H1 (cell line): ENCODE data around the gene HES4.
A peak's percentile ranks its signal among the peaks of the same experiment; 100 is the strongest.

Experiments
- CBX5 ChIP-seq: fragments of 300-800, 300-1000 bp; sonication (generic); IDR thresholded peaks from 2 replicates; pipeline ENCODE4 v1.7.1; 2016; ENCODE audit warnings: antibody characterized with exemption, low read length, low read depth
- CHD2 ChIP-seq: IDR thresholded peaks from 2 replicates; pipeline ENCODE4 v1.6.1; 2012; ENCODE audit warnings: low read length, improper control_type of control experiment
- EP300 ChIP-seq, 2 experiments: IDR thresholded peaks; 1 replicate in 1 of 2; 2 replicates in 1 of 2; pipeline ENCODE4 v1.6.1; 2011 to 2012; ENCODE audit warnings: low read depth in 2 of 2, low read length in 2 of 2, mild to moderate bottlenecking in 2 of 2, borderline replicate concordance in 1 of 2, inconsistent platforms in 1 of 2, moderate library complexity in 1 of 2
- FOSL1 ChIP-seq: IDR thresholded peaks from 2 replicates; pipeline ENCODE4 v1.6.1; 2011; ENCODE audit warnings: mild to moderate bottlenecking, low read depth, low read length, moderate library complexity; ENCODE audit not compliant: insufficient read depth
- GTF2F1 ChIP-seq: IDR thresholded peaks from 2 replicates; pipeline ENCODE4 v1.6.1; 2012; ENCODE audit warnings: low read depth, low read length, improper control_type of control experiment, borderline replicate concordance
- HDAC2 ChIP-seq, 2 experiments: fragments of 300-600 bp in 1 of 2; sonication (generic) in 1 of 2; IDR thresholded peaks; 2 replicates each; pipeline ENCODE4 v1.6.1; 2011 to 2012; ENCODE audit warnings: low read depth in 2 of 2, low read length in 2 of 2, mild to moderate bottlenecking in 2 of 2, moderate library complexity in 2 of 2, borderline replicate concordance in 1 of 2, inconsistent platforms in 1 of 2
- POLR2A ChIP-seq, 2 experiments: IDR thresholded peaks; 1 replicate in 1 of 2; 2 replicates in 1 of 2; pipeline ENCODE4 v1.6.1; 2011; ENCODE audit warnings: low read depth in 2 of 2, low read length in 2 of 2, mild to moderate bottlenecking in 2 of 2; ENCODE audit errors: control extremely low read depth in 1 of 2
- POLR2AphosphoS5 ChIP-seq: IDR thresholded peaks from 2 replicates; pipeline ENCODE4 v1.6.1; 2011; ENCODE audit warnings: low read depth, low read length
- SIN3A ChIP-seq, 2 experiments: IDR thresholded peaks in 1 of 2; conservative IDR thresholded peaks in 1 of 2; 2 replicates each; pipeline ENCODE4 v1.6.1; 2011 to 2012; ENCODE audit warnings: low read length in 2 of 2, improper control_type of control experiment in 1 of 2, low read depth in 1 of 2, mild to moderate bottlenecking in 1 of 2
- SIX5 ChIP-seq: IDR thresholded peaks from 2 replicates; pipeline ENCODE4 v1.6.1; 2011; ENCODE audit warnings: mild to moderate bottlenecking, low read depth, low read length
- TF ChIP-seq, protein P1 (sequence below): IDR thresholded peaks from 2 replicates; pipeline ENCODE4 v1.6.1; 2011; ENCODE audit warnings: low read length, improper control_type of control experiment
- TF ChIP-seq, protein P2 (sequence below), 3 experiments: IDR thresholded peaks; 1 replicate in 2 of 3; 2 replicates in 1 of 3; pipeline versions ENCODE4 v1.5.1 to v1.6.1; 2011; ENCODE audit warnings: low read length in 3 of 3, mild to moderate bottlenecking in 3 of 3, inconsistent platforms in 2 of 3, low read depth in 1 of 3, moderate library complexity in 1 of 3; ENCODE audit not compliant: insufficient read depth in 1 of 3; ENCODE audit errors: control extremely low read depth in 1 of 3

DNA sequence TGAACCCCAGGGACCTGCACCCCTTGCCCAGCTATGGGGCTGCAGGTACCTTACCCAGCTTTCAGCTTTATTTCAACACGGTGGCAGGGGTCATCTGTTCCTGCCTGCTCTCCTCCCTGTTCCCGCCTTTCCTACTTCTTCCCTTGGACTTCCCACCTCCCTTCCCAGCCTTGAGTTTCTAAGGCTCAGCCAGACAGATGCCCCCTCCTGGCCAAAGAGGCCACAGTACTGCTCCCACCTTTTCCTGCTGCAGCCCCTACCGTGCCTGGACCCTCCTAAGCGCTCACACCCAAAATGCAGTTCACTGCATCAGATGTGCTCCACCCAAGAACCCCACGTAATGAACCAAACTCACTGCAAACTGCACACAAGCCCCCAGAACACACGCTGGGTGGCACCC is 48.5 kb downstream of the HES4 start:
- TF ChIP-seq GTF2F1 = no peak
- TF ChIP-seq POLR2AphosphoS5 = no peak
- no peak for TF ChIP-seq CBX5
- TF ChIP-seq, protein P1, sequence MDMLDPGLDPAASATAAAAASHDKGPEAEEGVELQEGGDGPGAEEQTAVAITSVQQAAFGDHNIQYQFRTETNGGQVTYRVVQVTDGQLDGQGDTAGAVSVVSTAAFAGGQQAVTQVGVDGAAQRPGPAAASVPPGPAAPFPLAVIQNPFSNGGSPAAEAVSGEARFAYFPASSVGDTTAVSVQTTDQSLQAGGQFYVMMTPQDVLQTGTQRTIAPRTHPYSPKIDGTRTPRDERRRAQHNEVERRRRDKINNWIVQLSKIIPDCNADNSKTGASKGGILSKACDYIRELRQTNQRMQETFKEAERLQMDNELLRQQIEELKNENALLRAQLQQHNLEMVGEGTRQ = no peak
- no peak for TF ChIP-seq POLR2A (IDR thresholded peaks at IDR 0.05; ENCODE audit: control extremely low read depth in 1 of 2, low read depth in 2 of 2, low read length in 2 of 2)
- TF ChIP-seq, protein P2, sequence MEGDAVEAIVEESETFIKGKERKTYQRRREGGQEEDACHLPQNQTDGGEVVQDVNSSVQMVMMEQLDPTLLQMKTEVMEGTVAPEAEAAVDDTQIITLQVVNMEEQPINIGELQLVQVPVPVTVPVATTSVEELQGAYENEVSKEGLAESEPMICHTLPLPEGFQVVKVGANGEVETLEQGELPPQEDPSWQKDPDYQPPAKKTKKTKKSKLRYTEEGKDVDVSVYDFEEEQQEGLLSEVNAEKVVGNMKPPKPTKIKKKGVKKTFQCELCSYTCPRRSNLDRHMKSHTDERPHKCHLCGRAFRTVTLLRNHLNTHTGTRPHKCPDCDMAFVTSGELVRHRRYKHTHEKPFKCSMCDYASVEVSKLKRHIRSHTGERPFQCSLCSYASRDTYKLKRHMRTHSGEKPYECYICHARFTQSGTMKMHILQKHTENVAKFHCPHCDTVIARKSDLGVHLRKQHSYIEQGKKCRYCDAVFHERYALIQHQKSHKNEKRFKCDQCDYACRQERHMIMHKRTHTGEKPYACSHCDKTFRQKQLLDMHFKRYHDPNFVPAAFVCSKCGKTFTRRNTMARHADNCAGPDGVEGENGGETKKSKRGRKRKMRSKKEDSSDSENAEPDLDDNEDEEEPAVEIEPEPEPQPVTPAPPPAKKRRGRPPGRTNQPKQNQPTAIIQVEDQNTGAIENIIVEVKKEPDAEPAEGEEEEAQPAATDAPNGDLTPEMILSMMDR (IDR thresholded peaks at IDR 0.05; ENCODE audit: control extremely low read depth in 1 of 3, insufficient read depth in 1 of 3, low read depth in 1 of 3, low read length in 3 of 3) = peak in 2 of 3 experiments; percentile 64 to 67; a peak in 3 of 4 replicates
- TF ChIP-seq SIX5 = no peak
- TF ChIP-seq SIN3A (conservative IDR thresholded peaks at IDR 0.05 in 1 of 2, IDR thresholded peaks at IDR 0.05 in 1 of 2; ENCODE audit: low read depth in 1 of 2, low read length in 2 of 2) = no peak
- no peak for TF ChIP-seq CHD2
- no peak for TF ChIP-seq EP300 (IDR thresholded peaks at IDR 0.05; ENCODE audit: borderline replicate concordance in 1 of 2, low read depth in 2 of 2, low read length in 2 of 2)
- TF ChIP-seq HDAC2 (IDR thresholded peaks at IDR 0.05; ENCODE audit: borderline replicate concordance in 1 of 2, low read depth in 2 of 2, low read length in 2 of 2) = no peak
- no peak for TF ChIP-seq FOSL1
